ENCODE measurements around the gene MAP3K8.

- TF ChIP-seq CTCF (IDR thresholded peaks at IDR 0.05) (no peak), POLR2A (IDR thresholded peaks at IDR 0.05) (no peak)
Measured at GRCh38 chr10:30490289-30491000, 56.5 kb downstream of the MAP3K8 start.

Measured in testis (tissue), 2 donors.